Mesendoderm (in vitro differentiated cells): ENCODE measurements around the gene AHCTF1.

ENCODE experiments used
- DNase-seq: peaks from one replicate; pipeline ENCODE4 v3.0.0; 2013
- H2AK5ac ChIP-seq: 2 replicates; pipeline ENCODE4 v1.6.1; 2013; ENCODE audit warnings: low read length, inconsistent platforms
- H2BK120ac ChIP-seq: 2 replicates; pipeline ENCODE4 v1.6.1; 2013; ENCODE audit warnings: low read depth, mild to moderate bottlenecking, low read length, moderate library complexity, mixed read lengths
- H2BK15ac ChIP-seq: replicated peaks from 2 replicates; pipeline ENCODE4 v1.6.1; 2013; ENCODE audit warnings: low read depth, mild to moderate bottlenecking, moderate library complexity
- H2BK5ac ChIP-seq: 2 replicates; pipeline ENCODE4 v1.6.1; 2013; ENCODE audit warnings: low read length, inconsistent platforms
- H3K18ac ChIP-seq: 2 replicates; pipeline ENCODE4 v1.6.1; 2013; ENCODE audit warnings: mild to moderate bottlenecking, low read length, mixed read lengths
- H3K23ac ChIP-seq: one replicate; pipeline ENCODE4 v1.6.1; 2013; ENCODE audit warnings: low read length
- H3K27ac ChIP-seq: 2 replicates; pipeline ENCODE4 v1.5.1; 2013; ENCODE audit warnings: low read depth, mild to moderate bottlenecking, inconsistent platforms, low read length, moderate library complexity
- H3K27me3 ChIP-seq: 2 replicates; pipeline ENCODE4 v1.6.1; 2013; ENCODE audit warnings: low read length, control low read depth, mild to moderate bottlenecking, inconsistent platforms; ENCODE audit not compliant: insufficient read depth, poor library complexity
- H3K36me3 ChIP-seq: 2 replicates; pipeline ENCODE4 v1.6.1; 2013; ENCODE audit warnings: low read length, inconsistent platforms; ENCODE audit not compliant: control insufficient read depth, insufficient read depth
- H3K4ac ChIP-seq: one replicate; pipeline ENCODE4 v1.6.1; 2013; ENCODE audit warnings: low read depth, mild to moderate bottlenecking, low read length, moderate library complexity
- H3K4me1 ChIP-seq: 2 replicates; pipeline ENCODE4 v1.6.1; 2013; ENCODE audit warnings: low read depth, low read length, inconsistent platforms; ENCODE audit not compliant: control insufficient read depth
- H3K4me2 ChIP-seq: 2 replicates; pipeline ENCODE4 v1.6.1; 2013; ENCODE audit warnings: low read length
- H3K4me3 ChIP-seq: 2 replicates; pipeline ENCODE4 v1.5.1; 2013; ENCODE audit warnings: mild to moderate bottlenecking, low read length
- H3K56ac ChIP-seq: one replicate; pipeline ENCODE4 v1.6.1; 2013; ENCODE audit warnings: low read length
- H3K79me1 ChIP-seq: 2 replicates; pipeline ENCODE4 v1.6.1; 2013; ENCODE audit warnings: low read length, inconsistent platforms
- H3K79me2 ChIP-seq: 2 replicates; pipeline ENCODE4 v1.6.1; 2013; ENCODE audit warnings: mild to moderate bottlenecking, low read length; ENCODE audit not compliant: control insufficient read depth, insufficient read depth
- H3K9ac ChIP-seq: 2 replicates; pipeline ENCODE4 v1.6.1; 2013; ENCODE audit warnings: low read length, inconsistent platforms
- H4K5ac ChIP-seq: one replicate; pipeline ENCODE4 v1.6.1; 2013; ENCODE audit warnings: low read length
- H4K8ac ChIP-seq: one replicate; pipeline ENCODE4 v1.6.1; 2013; ENCODE audit warnings: low read depth, mild to moderate bottlenecking, control low read depth, low read length, moderate library complexity
- WGBS: extraction: QIAGEN DNeasy Blood & Tissue Kit; methylation state at CpG from one replicate; pipeline ENCODE4 v1.1.7; 2013; ENCODE audit warnings: low lambda C conversion rate, missing lambda C conversion rate; ENCODE audit not compliant: insufficient coverage; ENCODE audit errors: extremely low coverage; 5-methylcytosine and 5-hydroxymethylcytosine counted together

The AHCTF1 gene

DNA sequence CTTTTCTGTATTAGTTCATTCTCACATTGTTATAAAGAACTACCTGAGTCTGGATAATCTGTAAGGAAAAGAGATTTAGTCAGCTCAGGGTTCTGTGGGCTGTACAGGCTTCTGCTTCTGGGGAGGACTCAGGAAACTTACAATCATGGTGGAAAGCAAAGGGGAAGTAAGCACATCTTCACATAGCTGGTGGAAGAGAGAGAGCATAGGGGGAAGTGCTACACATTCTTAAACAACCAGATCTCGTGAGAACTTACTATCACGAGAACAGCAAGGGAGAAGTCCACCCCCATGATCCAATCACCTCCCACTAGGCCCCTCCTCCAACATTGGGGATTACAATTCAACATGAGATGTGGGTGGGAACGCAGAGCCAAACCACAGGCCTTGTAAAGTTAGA is 37.9 kb upstream of the AHCTF1 start:
- H3K27me3 ChIP-seq, result no peaks in the 10 kb centered on the region
- H3K9ac ChIP-seq, result no peak overlapping the region
- no peak overlapping the region for H3K23ac ChIP-seq
- no peaks in the 10 kb centered on the region for H3K79me2 ChIP-seq
- H4K5ac ChIP-seq, result no peak overlapping the region
- no peaks in the 10 kb centered on the region for H3K79me1 ChIP-seq
- H2BK15ac ChIP-seq, result no peak overlapping the region
- DNase-seq, result no peak
- H3K4ac ChIP-seq, result no peak overlapping the region
- no CpG with 5 or more reads among the region's 3 CpGs for WGBS
- H4K8ac ChIP-seq, result no peak overlapping the region
- no peak overlapping the region for H3K4me3 ChIP-seq
- H3K4me2 ChIP-seq, result no peak overlapping the region
- H3K56ac ChIP-seq, result no peak overlapping the region
- no peaks in the 10 kb centered on the region for H3K4me1 ChIP-seq
- H3K36me3 ChIP-seq, result no peaks in the 10 kb centered on the region
- no peak overlapping the region for H3K27ac ChIP-seq
- no peak overlapping the region for H2BK5ac ChIP-seq
- H2AK5ac ChIP-seq, result no peak overlapping the region
- H2BK120ac ChIP-seq, result no peak overlapping the region
- H3K18ac ChIP-seq, result no peak overlapping the region

GRCh38 chr1:246966502-246966901 is 34.8 kb upstream of the AHCTF1 start:
- H3K79me1 ChIP-seq, result no peaks in the 10 kb centered on the region
- no peak overlapping the region for H3K4me3 ChIP-seq
- no peak overlapping the region for H2BK120ac ChIP-seq
- H3K79me2 ChIP-seq, result no peaks in the 10 kb centered on the region
- H2BK5ac ChIP-seq, result no peak overlapping the region
- no peak overlapping the region for H3K9ac ChIP-seq
- no peak overlapping the region for H4K8ac ChIP-seq
- no peak overlapping the region for H3K4ac ChIP-seq
- H3K18ac ChIP-seq, result no peak overlapping the region
- no peak overlapping the region for H2AK5ac ChIP-seq
- H3K27ac ChIP-seq, result no peak overlapping the region
- no peak overlapping the region for H2BK15ac ChIP-seq
- WGBS, result no CpG with 5 or more reads among the region's 2 CpGs
- no peak overlapping the region for H3K4me2 ChIP-seq
- no peak for DNase-seq
- H3K36me3 ChIP-seq, result peaks cover 3% of the 10 kb centered on the region
- no peak overlapping the region for H3K23ac ChIP-seq
- H4K5ac ChIP-seq, result no peak overlapping the region
- H3K27me3 ChIP-seq, result no peaks in the 10 kb centered on the region
- no peak overlapping the region for H3K56ac ChIP-seq
- no peaks in the 10 kb centered on the region for H3K4me1 ChIP-seq

GRCh38 chr1:246959944-246960693 is 28.4 kb upstream of the AHCTF1 start:
- Histone ChIP-seq H3K4me1 (no peaks in the 10 kb centered on the region), H4K8ac (no peak overlapping the region), H3K18ac (no peak overlapping the region), H3K79me1 (no peaks in the 10 kb centered on the region), H4K5ac (no peak overlapping the region), H3K4me2 (no peak overlapping the region), H2AK5ac (no peak overlapping the region), H3K56ac (no peak overlapping the region), H2BK5ac (no peak overlapping the region), H3K23ac (no peak overlapping the region), H3K4ac (no peak overlapping the region), H2BK15ac (no peak overlapping the region), H3K9ac (no peak overlapping the region), H3K79me2 (no peaks in the 10 kb centered on the region), H2BK120ac (no peak overlapping the region), H3K4me3 (no peak overlapping the region), H3K27ac (no peak overlapping the region), H3K27me3 (no peaks in the 10 kb centered on the region), H3K36me3 (peaks cover 7% of the 10 kb centered on the region)
- DNase-seq, result no peak
- no CpG with 5 or more reads among the region's 1 CpG for WGBS

GRCh38 chr1:246954126-246954525 is 22.4 kb upstream of the AHCTF1 start:
- Histone ChIP-seq H2BK15ac (no peak overlapping the region), H3K4ac (no peak overlapping the region), H2AK5ac (no peak overlapping the region), H3K4me2 (no peak overlapping the region), H3K4me1 (no peaks in the 10 kb centered on the region), H3K36me3 (peaks cover 4% of the 10 kb centered on the region), H3K18ac (no peak overlapping the region), H4K5ac (no peak overlapping the region), H3K4me3 (no peak overlapping the region), H3K79me1 (no peaks in the 10 kb centered on the region), H3K9ac (no peak overlapping the region), H4K8ac (no peak overlapping the region), H3K56ac (no peak overlapping the region), H3K27ac (no peak overlapping the region), H3K27me3 (no peaks in the 10 kb centered on the region), H3K79me2 (no peaks in the 10 kb centered on the region), H2BK5ac (no peak overlapping the region), H2BK120ac (no peak overlapping the region), H3K23ac (no peak overlapping the region)
- WGBS, result no CpG with 5 or more reads among the region's 4 CpGs
- no peak for DNase-seq

DNA sequence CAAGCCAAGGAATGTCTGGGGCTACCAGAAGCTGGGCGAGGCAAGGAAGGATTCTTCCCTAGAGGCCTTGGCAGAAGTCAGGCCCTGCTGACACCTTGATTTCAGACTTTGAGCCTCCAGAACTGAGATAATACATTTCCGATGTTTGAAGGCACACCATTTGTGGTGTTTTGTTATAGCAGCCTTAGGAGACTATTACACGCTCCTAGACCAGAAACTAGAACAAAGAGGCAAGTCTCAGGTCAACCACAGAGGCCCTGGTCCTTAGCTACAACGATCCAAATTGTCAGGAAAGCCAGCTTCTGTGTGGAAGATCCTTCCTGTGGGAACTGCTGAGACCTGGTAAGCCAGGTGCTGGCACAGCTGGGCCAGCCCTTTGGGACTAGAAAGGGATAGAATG is 19.7 kb upstream of the AHCTF1 start:
- Histone ChIP-seq H2BK5ac (no peak overlapping the region), H3K4me2 (no peak overlapping the region)
- no CpG with 5 or more reads among the region's 4 CpGs for WGBS

DNA sequence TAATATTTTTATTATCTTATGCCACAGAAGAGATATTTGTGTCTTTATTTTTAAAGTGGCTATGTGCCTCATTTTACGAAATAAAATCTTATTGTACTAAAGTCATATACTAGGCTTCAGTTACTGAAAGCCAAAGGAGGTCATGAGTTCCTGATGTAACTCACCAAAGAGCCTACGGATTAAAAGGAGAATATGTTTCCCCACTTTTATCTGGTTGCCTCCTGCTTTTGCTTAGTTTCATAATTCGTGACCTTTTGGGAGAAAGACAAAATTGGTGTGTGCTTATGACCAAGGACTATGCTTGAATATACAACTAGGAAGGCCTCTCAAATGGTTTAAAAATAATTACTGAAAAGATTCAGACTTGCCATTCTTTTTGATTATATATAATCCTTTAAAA is 18.2 kb upstream of the AHCTF1 start:
- Histone ChIP-seq H3K27me3 (no peaks in the 10 kb centered on the region), H3K56ac (no peak overlapping the region), H2BK120ac (no peak overlapping the region), H2BK15ac (no peak overlapping the region), H3K79me2 (no peaks in the 10 kb centered on the region), H3K18ac (no peak overlapping the region), H4K5ac (no peak overlapping the region), H3K4me3 (no peak overlapping the region), H4K8ac (no peak overlapping the region), H3K9ac (no peak overlapping the region), H2AK5ac (no peak overlapping the region), H3K27ac (no peak overlapping the region), H3K4me1 (no peaks in the 10 kb centered on the region), H3K36me3 (no peaks in the 10 kb centered on the region), H3K4ac (no peak overlapping the region), H3K79me1 (no peaks in the 10 kb centered on the region), H3K4me2 (no peak overlapping the region), H3K23ac (no peak overlapping the region), H2BK5ac (no peak overlapping the region)
- WGBS, result no CpG with 5 or more reads among the region's 3 CpGs
- no peak for DNase-seq

More for the DNA sequence above, 19.7 kb upstream of the AHCTF1 start:
- no peak overlapping the region for H3K9ac ChIP-seq
- H3K4me3 ChIP-seq, result no peak overlapping the region
- H4K5ac ChIP-seq, result no peak overlapping the region
- no peak overlapping the region for H3K18ac ChIP-seq
- no peak overlapping the region for H2BK15ac ChIP-seq
- DNase-seq, result no peak
- H2AK5ac ChIP-seq, result no peak overlapping the region
- no peaks in the 10 kb centered on the region for H3K27me3 ChIP-seq
- H3K23ac ChIP-seq, result no peak overlapping the region
- no peak overlapping the region for H2BK120ac ChIP-seq
- H3K36me3 ChIP-seq, result no peaks in the 10 kb centered on the region
- H3K27ac ChIP-seq, result no peak overlapping the region
- no peaks in the 10 kb centered on the region for H3K79me2 ChIP-seq
- no peak overlapping the region for H3K4ac ChIP-seq
- H3K79me1 ChIP-seq, result no peaks in the 10 kb centered on the region
- no peak overlapping the region for H4K8ac ChIP-seq
- H3K56ac ChIP-seq, result no peak overlapping the region
- H3K4me1 ChIP-seq, result no peaks in the 10 kb centered on the region
